ENCODE data around the gene PRELID3B. TPM values are rescaled to one million over a fixed set of nuclear protein-coding genes. Genes with fewer than 3 reads are reported as not detected.

Gene PRELID3B
- total and polyA plus RNA-seq, 2 of the 13 experiments (the other 11 are each of a cell fraction or from before 2014, with no cell fraction given) = 23.3 to 42.6 TPM

DNA sequence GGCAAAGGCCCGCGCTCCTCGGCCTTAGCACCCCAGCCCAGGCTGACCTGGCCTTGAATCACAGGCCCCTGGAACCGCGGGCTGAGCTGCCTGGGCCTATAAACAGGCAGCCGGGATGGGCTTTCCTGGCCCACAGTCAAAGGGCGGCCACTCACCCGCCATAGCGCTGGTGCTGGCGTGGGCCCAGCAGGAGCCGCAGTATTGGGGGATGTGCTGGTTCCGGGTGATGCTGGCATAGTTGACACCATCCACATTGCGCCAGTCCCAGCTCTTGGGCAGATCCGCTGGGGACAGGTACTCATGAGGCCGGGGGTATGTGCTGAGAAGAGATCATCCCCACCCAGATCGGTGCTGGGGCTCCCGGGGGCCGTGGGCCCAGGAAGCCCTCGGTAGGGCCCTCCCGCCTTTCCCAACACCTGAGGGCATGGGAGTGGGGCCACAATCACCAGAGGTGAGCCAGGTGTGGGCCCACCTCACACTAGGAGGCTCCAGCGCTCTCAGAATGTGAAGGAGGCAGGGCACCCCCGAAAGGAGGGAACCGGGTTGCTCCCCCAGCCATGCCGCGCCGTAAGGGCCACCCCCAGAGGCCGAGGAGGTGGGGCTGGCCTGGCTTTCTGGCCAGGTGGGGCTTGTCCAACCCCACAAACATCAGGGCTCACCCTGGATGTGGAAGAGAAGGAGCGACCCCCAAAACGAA, 36.3 kb downstream of the PRELID3B start (continued):
- TF ChIP-seq AHR (CRISPR knock-in tag; IDR thresholded peaks at IDR 0.05) (no peak), KDM3A (CRISPR knock-in tag; IDR thresholded peaks at IDR 0.05; ENCODE audit: low read depth) (0 out of 2 replicates have a peak, but pooled peaks have one; percentile 43), MTF1 (CRISPR knock-in tag; IDR thresholded peaks at IDR 0.05) (no peak), KLF16 (CRISPR knock-in tag; IDR thresholded peaks at IDR 0.05) (no peak), ZFY (CRISPR knock-in tag; IDR thresholded peaks at IDR 0.05) (peak; percentile 72), ZFAT (CRISPR knock-in tag; conservative IDR thresholded peaks at IDR 0.05) (no peak), RAD21 (CRISPR knock-in tag; IDR thresholded peaks at IDR 0.05) (no peak; the same call in 1 of the 2 replicates), RARA (CRISPR knock-in tag; IDR thresholded peaks at IDR 0.05) (peak; percentile 89), MED1 (CRISPR knock-in tag; IDR thresholded peaks at IDR 0.05) (peak; percentile 69; the same call in 1 of the 2 replicates), KLF13 (CRISPR knock-in tag; IDR thresholded peaks at IDR 0.05) (no peak), DPF2 (CRISPR knock-in tag; IDR thresholded peaks at IDR 0.05; ENCODE audit: borderline replicate concordance, low read depth) (0 out of 2 replicates have a peak, but pooled peaks have one; percentile 33), REXO4 (CRISPR knock-in tag; IDR thresholded peaks at IDR 0.05; ENCODE audit: borderline replicate concordance) (no peak), BCL6 (CRISPR knock-in tag; IDR thresholded peaks at IDR 0.05) (0 out of 2 replicates have a peak, but pooled peaks have one; percentile 22), YEATS4 (CRISPR knock-in tag; IDR thresholded peaks at IDR 0.05; ENCODE audit: borderline replicate concordance) (peak; percentile 50; the same call in 1 of the 2 replicates)
- TF ChIP-seq, protein P1, sequence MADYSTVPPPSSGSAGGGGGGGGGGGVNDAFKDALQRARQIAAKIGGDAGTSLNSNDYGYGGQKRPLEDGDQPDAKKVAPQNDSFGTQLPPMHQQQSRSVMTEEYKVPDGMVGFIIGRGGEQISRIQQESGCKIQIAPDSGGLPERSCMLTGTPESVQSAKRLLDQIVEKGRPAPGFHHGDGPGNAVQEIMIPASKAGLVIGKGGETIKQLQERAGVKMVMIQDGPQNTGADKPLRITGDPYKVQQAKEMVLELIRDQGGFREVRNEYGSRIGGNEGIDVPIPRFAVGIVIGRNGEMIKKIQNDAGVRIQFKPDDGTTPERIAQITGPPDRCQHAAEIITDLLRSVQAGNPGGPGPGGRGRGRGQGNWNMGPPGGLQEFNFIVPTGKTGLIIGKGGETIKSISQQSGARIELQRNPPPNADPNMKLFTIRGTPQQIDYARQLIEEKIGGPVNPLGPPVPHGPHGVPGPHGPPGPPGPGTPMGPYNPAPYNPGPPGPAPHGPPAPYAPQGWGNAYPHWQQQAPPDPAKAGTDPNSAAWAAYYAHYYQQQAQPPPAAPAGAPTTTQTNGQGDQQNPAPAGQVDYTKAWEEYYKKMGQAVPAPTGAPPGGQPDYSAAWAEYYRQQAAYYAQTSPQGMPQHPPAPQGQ (CRISPR knock-in tag; IDR thresholded peaks at IDR 0.05; ENCODE audit: borderline replicate concordance) = no peak
- TF ChIP-seq, protein P2, sequence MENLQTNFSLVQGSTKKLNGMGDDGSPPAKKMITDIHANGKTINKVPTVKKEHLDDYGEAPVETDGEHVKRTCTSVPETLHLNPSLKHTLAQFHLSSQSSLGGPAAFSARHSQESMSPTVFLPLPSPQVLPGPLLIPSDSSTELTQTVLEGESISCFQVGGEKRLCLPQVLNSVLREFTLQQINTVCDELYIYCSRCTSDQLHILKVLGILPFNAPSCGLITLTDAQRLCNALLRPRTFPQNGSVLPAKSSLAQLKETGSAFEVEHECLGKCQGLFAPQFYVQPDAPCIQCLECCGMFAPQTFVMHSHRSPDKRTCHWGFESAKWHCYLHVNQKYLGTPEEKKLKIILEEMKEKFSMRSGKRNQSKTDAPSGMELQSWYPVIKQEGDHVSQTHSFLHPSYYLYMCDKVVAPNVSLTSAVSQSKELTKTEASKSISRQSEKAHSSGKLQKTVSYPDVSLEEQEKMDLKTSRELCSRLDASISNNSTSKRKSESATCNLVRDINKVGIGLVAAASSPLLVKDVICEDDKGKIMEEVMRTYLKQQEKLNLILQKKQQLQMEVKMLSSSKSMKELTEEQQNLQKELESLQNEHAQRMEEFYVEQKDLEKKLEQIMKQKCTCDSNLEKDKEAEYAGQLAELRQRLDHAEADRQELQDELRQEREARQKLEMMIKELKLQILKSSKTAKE (CRISPR knock-in tag; IDR thresholded peaks at IDR 0.05; ENCODE audit: borderline replicate concordance) = peak; percentile 60; the same call in 1 of the 2 replicates
- TF ChIP-seq, protein P3, sequence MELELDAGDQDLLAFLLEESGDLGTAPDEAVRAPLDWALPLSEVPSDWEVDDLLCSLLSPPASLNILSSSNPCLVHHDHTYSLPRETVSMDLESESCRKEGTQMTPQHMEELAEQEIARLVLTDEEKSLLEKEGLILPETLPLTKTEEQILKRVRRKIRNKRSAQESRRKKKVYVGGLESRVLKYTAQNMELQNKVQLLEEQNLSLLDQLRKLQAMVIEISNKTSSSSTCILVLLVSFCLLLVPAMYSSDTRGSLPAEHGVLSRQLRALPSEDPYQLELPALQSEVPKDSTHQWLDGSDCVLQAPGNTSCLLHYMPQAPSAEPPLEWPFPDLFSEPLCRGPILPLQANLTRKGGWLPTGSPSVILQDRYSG (CRISPR knock-in tag; IDR thresholded peaks at IDR 0.05) = no peak
- TF ChIP-seq, protein P4, sequence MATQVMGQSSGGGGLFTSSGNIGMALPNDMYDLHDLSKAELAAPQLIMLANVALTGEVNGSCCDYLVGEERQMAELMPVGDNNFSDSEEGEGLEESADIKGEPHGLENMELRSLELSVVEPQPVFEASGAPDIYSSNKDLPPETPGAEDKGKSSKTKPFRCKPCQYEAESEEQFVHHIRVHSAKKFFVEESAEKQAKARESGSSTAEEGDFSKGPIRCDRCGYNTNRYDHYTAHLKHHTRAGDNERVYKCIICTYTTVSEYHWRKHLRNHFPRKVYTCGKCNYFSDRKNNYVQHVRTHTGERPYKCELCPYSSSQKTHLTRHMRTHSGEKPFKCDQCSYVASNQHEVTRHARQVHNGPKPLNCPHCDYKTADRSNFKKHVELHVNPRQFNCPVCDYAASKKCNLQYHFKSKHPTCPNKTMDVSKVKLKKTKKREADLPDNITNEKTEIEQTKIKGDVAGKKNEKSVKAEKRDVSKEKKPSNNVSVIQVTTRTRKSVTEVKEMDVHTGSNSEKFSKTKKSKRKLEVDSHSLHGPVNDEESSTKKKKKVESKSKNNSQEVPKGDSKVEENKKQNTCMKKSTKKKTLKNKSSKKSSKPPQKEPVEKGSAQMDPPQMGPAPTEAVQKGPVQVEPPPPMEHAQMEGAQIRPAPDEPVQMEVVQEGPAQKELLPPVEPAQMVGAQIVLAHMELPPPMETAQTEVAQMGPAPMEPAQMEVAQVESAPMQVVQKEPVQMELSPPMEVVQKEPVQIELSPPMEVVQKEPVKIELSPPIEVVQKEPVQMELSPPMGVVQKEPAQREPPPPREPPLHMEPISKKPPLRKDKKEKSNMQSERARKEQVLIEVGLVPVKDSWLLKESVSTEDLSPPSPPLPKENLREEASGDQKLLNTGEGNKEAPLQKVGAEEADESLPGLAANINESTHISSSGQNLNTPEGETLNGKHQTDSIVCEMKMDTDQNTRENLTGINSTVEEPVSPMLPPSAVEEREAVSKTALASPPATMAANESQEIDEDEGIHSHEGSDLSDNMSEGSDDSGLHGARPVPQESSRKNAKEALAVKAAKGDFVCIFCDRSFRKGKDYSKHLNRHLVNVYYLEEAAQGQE (IDR thresholded peaks at IDR 0.05; ENCODE audit: borderline replicate concordance in 1 of 2, low read depth in 1 of 2, low read length in 2 of 2) = no peak

All from HepG2 (cell line).